Activated CD8-positive, alpha-beta memory T cell treated with anti-CD3 and anti-CD28 coated beads, Interleukin-2, amount 50 U/mL, for 1 hour (primary cell): Measurements from ENCODE around the gene TOMM40L.

Experiments
- DNase-seq: peaks from one replicate; pipeline ENCODE4 v3.0.0-alpha.2; 2020; ENCODE audit errors: extremely low read depth

TOMM40L gene

DNA sequence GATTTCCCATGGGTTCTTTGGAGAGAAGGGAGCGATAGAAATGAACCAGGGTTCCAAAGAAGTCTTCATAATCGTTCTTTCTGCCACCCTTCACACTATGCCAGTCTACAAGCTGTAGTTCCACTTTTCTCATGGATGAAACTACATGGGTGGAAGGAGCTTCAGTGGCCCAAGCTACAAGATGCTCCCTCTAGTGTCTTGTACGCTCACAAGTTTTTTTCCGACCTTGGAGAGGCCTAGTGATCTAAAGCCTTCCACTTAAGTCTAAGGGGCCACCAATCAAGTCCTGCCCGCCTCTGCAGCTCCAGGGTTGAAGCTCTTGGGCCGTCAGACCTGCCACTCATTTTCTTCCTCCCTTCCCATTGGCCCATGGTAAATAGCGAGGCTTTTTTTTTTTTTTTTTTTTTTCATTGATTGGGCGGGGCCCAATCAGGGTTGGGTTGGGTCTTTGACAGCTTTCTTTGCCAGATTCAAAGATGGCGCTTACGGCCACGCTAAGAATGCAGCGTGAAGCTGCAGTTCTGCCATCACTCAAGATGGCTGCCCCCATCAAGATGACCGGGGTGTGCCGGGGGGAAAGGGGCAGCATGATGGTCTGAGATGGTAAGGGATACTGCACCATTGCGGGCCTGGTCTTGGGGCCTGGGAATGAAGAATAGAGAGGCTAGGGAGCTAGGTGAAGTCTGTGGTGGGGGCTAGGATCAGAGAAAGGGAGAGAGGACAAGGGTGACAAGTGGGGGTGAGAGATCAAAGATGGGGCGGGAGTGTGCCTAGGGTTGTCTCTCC, at the start of gene TOMM40L:
TOMM40L (plus strand) TSS at position 527 of the 786 bp plus-strand sequence. CDS start 430 bp downstream, outside the sequence.
- peak; percentile 81 for DNase-seq

DNA sequence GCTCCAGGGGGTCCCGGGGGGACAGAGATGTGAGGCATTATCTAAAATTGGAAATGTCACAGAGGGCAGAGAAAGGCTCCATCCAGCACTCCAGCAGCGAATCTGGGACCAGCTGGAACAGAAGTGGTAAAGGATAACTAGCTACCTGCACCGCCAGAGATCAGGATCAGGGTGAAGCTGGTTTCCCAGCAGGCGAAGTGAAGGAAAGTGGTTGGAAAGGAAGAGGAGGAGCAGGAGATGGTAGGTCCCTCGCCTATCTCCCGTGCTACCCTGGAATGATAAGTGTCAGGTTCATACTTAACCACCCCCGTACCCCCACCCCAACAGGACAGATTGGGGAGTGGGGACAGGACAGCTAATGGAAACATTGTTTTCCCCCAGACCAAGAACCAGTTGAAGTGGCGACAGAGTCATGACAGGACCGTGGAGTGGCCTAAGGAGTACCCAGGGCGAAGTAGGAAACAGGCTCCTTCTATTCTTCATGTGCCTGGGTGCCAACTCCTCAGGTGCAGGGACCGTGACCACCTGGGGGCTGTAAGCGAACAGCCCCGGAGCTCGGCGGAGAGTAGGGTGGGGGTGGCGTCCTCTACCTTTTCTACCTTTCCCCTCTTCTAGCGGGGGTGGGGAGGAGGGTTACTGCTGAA, 49.3 kb upstream of the TOMM40L start:
- no peak for DNase-seq

DNA sequence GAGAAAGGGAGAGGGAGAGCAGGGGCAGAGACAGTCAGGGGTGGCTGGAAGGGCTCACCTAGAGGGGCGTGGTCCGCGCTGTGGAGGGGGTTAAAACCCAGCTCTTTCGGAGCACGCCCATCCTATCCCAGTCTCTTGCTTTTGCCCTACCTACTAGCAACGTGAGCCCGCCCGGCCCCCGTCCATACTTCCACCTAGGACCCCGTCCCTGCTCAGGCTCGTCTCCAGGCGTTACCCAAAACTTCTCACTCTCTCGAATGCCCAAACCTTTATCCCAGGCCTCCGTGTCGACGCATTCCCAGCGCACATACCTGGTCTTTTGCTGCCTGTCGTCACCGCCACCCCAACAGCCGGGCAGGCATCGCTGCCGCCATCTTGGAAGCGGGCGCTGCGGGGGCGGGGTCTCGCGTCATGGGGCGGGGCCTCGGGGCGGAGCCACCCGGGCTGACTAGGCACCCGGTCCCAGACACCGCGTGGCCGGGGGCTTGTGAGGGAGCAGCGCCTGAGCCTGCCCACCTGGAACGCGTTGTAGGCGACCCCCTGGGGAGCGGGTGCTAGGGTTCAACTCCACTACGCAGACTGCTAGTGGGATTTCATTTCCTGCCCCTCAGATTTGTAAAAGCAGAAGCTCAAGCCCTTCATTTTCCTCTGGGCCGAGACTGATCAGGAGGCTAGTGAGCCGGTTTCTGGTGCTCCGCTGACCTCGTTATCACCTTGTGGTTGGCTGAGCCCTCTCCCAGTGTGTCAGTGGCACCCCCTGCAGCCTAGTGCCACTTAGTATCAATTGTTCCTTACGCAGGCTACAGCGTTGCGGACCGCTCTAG, 48.5 kb upstream of the TOMM40L start, which contains the start of gene B4GALT3:
B4GALT3 (minus strand) TSS at position 396 of the 824 bp plus-strand sequence. CDS start 1,447 bp downstream, outside the sequence.
- DNase-seq, result peak; percentile 57

DNA sequence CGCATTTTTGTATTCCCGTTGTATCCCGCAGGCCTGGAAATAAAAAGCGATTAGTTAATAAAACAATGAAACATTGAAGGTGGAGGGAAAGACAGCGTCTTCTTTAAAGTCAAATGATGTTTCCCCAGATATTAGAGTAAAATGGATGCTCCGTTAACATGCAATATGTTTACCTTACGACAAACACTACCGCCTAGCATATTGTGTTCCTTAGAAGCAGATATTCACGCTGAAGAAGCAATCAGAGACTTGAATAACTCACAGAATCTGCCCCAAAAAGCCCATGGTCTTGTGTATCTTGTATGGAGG, 48.0 kb upstream of the TOMM40L start:
- no peak for DNase-seq

DNA sequence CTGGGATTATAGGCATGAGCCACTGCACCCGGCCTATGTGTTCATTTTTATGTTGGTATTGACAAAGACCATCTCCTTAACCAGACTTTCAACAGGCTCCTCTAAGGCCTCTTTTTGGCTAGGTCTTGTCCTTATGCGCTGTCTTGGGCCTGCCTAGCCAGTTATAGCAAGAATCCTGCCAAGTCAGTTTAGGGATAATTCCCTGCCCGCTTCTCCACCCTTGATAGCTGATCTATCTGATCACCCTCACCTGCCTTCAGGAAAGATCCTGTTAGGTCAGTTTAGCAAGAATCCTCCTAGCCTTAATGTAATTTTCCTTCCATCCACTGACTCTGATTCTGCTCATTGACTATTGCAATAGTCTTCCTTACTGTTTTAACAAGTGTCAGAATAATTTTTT, 46.2 kb upstream of the TOMM40L start:
- no peak for DNase-seq

DNA sequence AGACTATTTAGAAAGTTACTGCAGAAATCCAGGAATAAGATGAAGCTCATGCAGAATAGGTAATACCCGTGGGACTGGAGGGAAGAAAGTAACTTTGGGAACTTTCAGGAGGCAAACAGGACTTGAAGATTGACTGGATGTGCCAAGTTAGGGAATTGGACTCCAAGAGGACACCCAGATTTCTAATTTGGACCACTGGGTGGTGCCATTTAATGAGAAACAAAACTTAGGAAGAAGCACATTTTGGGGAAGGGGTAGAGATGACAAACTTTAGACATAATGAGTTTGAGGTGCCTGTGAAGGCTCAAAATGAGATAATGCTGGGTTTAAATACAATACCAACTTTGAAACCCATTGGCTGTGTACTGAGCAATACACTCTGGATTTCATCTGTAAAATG, 45.2 kb upstream of the TOMM40L start:
- DNase-seq, result no peak

DNA sequence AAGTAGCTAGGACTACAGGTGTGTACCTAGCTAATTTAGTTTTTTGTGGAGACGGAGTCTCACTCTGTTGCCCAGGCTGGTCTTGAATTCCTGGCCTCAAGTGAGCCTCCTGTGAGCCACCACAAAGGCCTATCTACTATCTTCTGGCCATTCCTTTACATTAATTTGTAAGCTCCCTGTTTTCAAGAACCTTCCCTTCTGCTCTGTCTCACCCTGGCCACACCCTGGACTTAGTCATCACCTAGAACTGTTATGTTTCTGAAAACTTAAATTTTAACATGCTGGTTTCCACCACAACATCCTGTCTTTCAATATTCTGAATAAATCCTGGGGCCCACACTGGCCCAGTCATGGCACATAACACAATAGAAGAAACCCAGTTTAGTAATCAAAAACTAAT, 43.6 kb upstream of the TOMM40L start:
- no peak for DNase-seq

DNA sequence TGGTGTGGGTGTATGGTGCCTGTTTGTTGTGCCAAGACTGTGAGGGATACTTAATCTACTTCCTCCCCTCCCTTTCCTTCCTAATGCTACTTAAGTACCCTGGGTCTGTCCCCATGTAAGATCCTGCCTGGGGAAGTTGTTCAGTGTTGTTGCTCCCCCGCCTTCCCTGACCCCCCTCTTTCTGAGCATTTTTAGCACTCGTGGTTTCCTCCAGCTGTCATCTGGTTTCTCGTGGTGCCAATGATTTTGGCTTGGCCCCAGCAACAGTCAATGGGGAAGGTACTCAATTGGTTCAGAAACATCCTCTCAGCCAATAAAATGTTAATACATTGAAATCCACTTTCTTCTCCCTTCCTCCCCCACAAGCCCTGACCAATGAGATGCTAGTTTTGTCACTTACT, 40.6 kb upstream of the TOMM40L start:
- peak; percentile 47 for DNase-seq

DNA sequence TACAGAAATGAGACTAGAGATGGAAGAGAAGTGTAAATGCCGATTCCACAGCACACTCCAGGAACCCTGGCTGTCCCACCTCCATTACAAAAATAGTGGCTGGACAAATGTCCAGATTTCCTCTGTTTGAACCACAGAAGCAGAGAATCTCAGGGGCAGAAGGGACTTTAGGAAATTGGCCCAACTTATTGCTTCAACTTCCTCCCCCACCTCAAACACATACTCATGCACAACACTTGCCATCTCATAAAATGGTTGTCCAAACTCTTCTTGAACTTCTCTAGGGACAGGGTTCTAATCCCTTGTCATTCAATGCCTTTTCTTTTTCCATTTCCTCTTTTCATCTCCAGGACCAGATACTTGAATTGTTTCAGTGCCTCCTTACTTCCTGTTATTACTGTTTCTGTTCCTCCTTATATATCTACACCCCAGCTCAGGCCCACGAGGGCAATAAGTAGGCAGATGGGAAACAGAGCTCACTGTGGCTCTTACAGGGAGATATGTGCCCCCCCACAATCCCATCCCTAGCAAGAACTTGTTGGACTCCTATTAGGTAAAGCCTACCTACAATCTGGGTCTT, 40.0 kb upstream of the TOMM40L start:
- no peak for DNase-seq

DNA sequence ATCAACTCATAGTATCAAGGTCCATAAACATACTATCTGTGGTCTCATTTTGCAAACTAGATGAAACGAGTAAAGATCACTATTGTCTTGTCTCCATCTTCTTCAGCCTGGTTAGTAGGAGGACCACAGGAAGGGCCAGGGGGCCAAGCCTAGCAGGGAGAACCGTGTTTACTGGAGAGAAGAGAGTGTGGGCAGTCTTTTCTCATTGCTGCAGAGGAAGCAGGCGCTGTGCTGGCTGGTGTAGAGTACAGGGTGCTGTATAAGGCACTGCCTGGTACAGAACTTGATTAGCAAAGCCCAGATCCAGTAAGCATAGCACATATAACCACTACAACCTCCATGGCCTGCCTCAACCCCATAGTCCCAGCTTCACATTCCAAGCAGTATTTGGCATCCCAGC, 38.5 kb upstream of the TOMM40L start:
- no peak for DNase-seq

DNA sequence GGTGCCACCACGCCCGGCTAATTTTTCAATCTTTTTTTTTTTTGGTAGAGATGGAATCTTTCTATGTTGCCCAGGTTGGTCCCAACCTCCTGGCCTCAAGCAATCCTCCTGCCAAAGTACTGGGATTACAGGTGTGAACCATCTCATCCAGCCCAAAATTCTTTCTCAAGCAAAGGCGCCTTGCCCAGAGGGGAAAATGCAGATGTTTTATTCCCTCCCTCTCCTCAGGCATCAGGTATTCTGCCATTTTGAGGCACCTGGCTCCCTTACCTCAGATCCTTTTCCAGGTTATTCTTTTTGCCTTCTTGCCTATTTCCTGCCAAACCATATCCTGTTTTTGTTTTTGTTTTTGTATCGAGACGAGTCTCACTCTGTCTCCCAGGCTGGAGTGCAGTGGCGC, 37.5 kb upstream of the TOMM40L start:
- no peak for DNase-seq

DNA sequence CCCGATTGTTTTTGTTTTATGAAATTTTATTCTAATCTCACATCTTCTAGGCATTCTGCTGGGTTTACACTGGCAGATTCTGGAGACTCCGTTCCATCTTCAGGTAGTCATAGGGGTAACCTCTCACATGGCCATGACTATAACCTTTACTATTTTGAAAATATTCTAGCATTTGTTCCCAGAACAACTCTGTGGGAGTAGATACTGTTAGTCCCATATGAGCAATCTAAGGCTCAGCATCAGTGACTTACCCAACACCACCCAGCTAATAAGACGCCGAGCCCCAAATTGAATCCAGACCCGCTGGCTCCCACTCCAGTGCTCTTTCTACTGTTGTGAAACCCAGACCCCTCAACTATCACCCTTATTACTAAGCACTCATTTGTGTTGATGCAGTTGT, 36.8 kb upstream of the TOMM40L start:
- DNase-seq, result no peak

DNA sequence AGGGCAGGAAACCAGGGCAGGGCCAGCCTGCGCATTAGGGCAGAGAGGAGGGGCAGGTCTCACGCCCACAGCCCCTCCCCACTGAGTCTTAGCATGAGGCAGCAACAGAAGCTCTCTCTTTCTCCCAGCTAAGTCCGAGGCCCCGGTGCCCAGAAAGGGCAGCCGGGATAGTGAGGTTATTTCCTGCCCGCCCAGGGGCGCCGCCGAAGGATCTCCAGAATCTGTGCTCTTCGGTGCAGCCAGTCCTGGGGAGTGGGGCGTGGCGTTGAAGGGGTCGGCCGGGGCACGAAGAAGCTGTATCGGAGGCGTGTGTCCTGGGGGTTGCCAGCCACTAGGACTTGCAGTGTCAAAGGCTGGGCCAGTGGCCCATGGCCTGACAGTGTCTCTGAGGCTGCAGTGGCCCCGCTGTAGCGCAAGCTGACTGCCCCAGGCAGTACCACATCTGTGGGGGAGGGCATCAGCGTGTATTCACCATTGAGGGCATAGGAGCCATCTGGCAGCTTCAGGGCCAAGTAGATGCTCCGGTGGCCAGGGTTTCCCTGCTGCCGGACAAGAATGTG, 34.8 kb upstream of the TOMM40L start:
- DNase-seq, result no peak

DNA sequence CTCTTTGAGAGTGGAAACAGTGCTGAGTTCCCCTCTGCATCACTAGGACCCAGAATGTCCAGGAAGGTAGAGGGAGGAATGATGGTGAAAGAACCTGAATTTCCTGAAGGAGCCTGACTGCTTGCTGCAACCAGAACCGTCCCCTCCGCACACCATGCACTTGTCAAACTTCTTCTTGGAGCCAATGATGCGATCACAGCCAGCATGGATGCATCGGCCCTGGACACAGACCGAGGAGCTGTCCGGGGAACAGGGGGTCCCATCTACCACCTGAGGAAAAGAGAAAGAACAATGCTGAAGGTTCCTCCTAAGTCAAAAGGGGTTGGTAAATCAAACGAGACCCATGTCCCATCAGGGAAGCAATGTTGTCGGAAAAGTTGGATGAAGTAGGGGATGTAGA, 33.9 kb upstream of the TOMM40L start:
- no peak for DNase-seq

DNA sequence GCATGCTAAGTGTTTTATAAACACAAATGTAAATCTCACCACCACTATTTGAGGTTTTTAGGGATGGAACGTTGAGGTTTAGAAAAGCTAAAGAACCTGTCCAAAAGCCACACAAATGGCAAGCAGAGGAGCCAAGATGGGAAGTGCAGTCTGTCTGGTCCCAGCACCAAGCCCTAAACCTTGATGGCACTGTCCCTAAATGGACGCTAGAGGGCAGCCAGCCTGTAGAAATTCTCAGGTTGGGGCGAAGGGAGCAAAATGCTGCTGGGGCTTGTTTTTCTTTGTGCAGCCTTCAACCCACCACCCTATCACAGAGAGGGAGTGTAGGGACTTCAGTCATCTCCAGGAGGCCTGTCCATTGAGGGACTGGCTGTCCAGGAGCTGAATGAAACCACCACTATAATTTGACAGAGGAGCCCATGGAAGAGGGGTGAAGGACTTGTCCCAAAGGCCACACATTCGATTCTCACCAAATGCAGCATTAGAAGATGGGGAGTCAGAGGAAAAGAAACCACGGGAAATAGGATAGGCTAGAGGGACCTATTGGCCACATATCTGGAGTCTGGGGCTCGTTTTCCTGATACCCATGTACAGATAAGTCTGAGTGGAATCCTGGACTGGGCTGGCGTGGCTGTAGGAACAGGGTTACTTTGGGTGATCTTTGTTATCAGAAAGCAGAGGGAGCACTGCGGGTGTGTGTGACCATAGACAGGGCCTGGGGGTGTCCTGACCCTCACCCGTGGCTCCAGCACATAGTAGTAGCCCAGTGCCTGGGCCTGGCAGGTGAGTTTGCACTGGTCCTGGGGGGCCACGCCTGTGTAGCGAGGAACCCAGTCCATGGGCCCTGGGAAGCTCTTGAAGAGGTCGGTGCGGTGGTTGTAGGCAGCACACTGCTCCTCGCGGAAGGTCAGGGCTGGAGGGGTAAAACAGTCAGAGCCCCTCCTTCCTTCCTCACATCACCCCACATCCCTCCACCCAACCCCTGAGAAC, 33.1 kb upstream of the TOMM40L start:
- DNase-seq, result peak; percentile 36

DNA sequence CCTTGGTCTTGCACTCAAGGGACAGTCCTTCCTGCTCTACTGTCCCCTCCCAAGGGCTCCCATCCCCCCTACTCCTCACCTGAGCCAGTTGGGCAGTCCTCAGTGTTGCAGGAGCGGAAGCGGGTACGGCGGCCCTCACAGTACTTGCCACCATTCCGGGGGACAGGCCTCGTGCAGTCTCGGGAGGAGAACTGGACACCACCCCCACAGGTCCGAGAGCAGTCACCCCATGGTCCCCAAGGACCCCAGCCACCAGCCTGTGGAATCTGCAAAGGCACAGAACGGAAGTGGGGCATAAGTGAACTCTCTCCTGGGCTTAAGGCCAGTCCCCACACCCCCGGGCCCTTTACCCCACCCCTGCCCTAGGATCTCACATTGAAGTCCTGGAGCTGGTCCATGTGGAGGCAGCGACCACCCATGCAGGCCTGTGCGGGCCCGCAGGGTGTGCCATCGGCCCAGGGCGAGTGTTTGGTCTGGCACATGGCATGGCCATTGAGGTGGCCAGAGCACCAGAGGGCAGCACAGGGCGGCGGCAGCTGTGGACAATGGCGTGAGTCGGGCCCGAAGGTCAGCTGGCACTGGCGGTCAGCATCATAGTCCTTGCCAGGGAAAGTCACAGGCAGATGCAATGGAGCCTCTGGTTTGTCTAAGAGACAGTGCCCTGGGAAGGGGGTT, 32.2 kb upstream of the TOMM40L start:
- DNase-seq, result no peak

DNA sequence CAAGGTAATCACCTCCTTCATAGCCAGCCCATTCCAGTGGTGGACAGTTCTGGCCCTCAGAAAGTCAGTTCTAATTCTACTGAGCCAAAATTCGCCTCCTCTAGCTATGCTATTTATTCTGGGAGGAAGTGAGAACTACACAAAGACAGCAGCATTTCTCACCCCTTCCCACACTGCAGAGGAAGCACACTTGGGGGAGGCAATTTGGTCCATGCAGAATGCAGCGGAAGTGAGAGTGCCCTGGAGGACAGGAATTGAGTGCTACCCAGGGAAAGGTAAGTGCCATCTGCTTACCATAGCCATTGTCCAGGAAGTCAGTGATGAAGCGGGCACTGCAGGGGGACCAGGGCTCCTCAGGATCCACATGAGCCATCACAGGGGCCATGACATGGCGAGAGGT, 30.7 kb upstream of the TOMM40L start:
- no peak for DNase-seq

DNA sequence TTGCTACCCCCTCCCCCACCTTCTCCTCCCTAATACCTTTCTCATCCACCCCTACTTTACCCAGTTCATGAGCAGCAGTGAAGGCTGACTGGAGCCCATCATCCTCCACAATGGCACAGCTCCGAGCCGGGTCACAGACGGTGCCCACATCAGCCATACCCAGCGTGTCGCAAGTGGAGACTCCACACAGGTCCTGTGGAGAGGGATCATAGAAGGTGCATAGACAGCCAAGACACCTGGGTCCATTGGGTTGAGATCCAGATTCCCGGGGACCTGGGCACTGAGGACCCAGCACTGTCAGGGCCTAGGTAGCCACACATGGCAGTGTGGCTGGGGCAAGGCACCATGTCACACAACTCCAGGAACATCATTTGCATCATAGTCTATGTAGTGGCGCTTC, 29.7 kb upstream of the TOMM40L start:
- DNase-seq, result no peak

DNA sequence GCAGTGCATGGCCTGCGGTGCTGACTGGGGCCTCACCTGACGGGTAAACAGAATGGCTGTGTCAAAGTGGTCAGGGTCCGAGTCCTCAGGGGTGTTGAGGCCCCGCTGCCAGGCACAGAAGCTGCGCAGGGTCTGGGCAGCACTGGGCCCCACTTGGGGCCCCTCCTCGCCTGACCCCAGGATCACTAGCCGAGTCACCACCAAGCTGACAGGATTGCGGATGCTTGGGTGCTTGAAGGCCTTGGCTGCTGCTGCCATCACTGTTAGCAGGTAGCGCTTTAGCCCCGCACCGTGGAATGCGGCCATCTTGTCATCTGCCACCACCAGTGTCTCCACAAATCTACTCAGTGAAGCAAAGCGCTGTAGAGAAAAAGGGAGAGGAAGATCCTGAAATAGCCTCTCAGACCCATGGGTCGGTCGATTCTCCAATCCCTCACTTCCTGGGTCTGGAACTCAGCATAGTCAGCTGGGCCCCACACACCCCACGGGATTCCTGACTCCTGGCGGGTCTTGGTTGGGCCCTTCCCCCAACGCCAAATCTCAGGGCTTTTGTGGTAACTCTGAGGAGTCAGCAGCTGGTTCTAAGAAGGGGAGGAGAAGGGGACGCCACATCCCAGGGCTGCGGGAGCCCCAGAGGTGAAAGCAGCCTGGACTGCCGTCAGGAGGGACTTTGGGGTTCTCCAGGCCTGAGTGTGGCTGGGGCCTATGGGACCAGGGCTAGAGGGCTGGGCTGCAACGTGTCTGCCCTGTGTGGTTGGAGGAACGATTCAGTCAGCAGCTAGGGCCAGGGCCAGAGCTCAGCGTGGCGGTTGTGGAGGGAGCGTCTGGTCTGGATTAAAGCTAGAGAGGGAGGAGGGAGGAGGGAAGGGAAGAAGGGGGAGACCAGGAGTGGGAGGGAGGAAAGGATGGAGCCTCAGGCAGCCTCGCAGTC, 29.1 kb upstream of the TOMM40L start:
- no peak for DNase-seq
